Right lobe of liver (tissue), 4 donors: ENCODE measurements around the gene TDRD12.

ENCODE experiments used
- CTCF ChIP-seq, 4 donors: fragments of 200-600 bp in 3 of 4; fragments of 450-650 bp in 1 of 4; IDR thresholded peaks; one replicate each; pipeline versions ENCODE4 v1.5.1 to v1.8.0; 2016 to 2022; ENCODE audit warnings: antibody characterized with exemption in 4 of 4, mild to moderate bottlenecking in 2 of 4
- POLR2A ChIP-seq: fragments of 450-650 bp; IDR thresholded peaks from one replicate; pipeline ENCODE4 v1.6.1; 2017; ENCODE audit warnings: antibody characterized with exemption, mild to moderate bottlenecking
- donor health status: DM: no; HTN: no; CAD: no.
- donor health status: DM: no; HTN: no; CAD: no.
- donor health status: DM: no; HTN: yes; CAD: no.

GRCh38 chr19:32676186-32676894 lies 43.2 kb upstream of the TDRD12 start:
- TF ChIP-seq CTCF (IDR thresholded peaks at IDR 0.05) (no peak), POLR2A (no peak)
